ENCODE results near the gene C5orf46. TPM values are rescaled to one million over a fixed set of nuclear protein-coding genes. Genes with fewer than 3 reads are reported as not detected.
"Not testable (repeated sequence)": the region's sequence is repeated elsewhere in the genome, so short reads cannot be mapped to it uniquely, and the experiment has no call there.

C5orf46 gene
- not detected for polyA plus RNA-seq (ENCODE audit: insufficient read length in 3 of 3)
- long read RNA-seq, donor 1, result 0 reads
- long read RNA-seq, donor 2, result 0 reads
- long read RNA-seq, donor 3, result 0 reads
- long read RNA-seq, donor 4, result 0 reads
- long read RNA-seq, donor 5, result 0 reads
- long read RNA-seq, donor 6, result 0 reads
- long read RNA-seq, donor 7, result 0 reads
- long read RNA-seq, donor 8, result 0 reads
- long read RNA-seq, donor 9, result 0 reads
- long read RNA-seq, donor 10, result 0 reads
- long read RNA-seq, donor 11, result 0 reads
- long read RNA-seq, donor 12, result 0 reads
- long read RNA-seq, donor 13, result 0 reads
- long read RNA-seq, donor 14, result 0 reads
- long read RNA-seq, donor 15, result 0 reads
- long read RNA-seq, donor 16, result 0 reads

DNA sequence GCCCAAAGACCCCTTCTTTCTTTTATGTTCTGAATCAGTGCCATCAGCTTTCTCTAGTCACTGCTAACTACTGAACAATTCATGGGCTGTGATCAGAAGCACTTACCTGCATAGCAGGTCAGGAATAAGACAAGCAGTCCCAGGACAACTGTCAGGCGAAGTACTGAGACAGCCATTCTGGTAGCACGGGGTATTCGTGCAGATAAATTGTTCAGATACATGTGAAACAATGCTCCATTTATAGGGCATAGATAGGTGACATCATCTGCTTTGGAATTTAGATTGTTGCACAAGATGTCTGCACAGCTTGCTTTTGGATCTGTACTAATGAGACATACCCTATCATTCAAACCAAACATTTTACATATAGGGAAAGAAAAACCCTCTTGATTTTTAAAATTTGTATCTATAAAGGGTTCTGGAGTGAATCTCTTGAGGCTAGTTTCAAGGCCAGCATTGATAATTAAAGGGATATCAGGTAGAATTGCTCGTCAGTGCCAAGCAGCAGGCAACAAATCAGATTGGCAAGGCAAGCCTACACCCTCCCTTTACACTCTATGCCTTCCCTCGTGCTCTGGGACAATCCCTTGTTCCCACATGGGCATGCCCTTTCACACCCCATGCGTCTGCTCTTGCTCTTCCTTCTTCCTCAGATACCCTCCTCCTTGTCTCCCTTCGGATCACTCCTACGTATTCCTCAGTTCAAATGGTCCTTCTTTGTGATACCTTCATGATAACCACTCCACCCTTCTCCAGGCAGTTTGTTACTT lies at the start of gene C5orf46:
TSS of gene C5orf46 (minus strand) at position 213 of the 770 bp plus-strand sequence. CDS start at position 176, 37 bp downstream.
- DNase-seq, result no peak

- DNase-seq, result no peak
Measured at GRCh38 chr5:147954971-147955370, 48.6 kb upstream of the C5orf46 start.

DNA sequence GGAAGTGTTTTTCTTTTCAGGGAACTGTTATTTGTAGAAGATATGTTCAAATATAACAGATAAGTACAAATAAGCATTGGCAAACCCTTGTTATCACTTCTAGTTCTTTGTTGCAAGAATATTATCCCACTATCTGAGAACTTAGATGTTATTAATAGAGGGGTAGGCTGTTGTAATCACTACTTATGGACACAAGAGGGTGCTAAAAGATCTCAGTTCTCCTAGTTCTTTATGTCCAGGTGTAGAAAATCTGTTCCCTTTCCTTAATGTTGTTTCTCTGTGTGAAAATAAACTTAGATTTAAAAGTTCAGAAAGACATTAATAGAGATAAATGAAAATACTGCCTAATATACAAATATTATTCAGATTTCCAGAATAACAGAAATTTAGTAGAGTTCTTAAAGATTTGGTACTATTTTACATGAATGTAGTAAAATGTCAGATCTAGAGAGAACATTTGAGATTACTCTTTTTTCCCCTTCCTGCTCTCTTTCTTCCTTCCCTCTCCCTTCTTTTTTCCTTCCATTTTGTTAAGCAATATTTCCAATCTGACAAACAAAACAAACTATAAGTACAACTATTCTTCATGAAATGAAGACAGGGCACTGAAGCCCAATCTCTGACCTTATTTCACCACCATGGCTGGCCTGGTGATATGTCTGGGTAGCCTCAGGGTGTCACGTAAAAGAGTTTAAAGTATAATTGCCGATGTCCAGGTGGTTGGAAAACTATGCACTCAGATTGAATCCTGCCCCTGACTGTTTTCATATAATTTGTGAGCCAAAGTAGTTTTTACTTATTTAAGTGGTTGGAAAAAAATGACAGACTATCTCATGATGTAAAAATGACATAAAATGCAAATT lies 43.6 kb upstream of the C5orf46 start:
- DNase-seq, result peak; percentile 22

DNA sequence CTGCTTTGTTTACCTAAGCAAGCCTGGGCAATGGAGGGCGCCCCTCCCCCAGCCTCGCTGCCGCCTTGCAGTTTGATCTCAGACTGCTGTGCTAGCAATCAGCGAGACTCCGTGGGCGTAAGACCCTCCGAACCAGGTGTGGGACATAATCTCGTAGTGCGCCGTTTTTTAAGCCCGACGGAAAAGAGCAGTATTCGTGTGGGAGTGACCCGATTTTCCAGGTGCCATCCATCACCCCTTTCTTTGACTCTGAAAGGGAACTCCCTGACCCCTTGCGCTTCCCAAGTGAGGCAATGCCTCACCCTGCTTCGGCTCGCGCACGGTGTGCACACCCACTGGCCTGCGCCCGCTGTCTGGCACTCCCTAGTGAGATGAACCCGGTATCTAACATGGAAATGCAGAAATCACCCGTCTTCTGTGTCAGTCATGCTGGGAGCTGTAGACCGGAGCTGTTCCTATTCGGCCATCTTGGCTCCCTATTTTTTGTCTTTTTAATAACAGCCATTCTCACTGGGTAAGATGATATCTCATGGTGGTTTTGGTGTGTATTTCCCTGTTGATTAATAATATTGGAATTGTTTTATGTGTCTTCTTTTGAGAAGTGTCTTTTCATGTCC lies 40.4 kb upstream of the C5orf46 start:
- not testable (repeated sequence) for DNase-seq

DNA sequence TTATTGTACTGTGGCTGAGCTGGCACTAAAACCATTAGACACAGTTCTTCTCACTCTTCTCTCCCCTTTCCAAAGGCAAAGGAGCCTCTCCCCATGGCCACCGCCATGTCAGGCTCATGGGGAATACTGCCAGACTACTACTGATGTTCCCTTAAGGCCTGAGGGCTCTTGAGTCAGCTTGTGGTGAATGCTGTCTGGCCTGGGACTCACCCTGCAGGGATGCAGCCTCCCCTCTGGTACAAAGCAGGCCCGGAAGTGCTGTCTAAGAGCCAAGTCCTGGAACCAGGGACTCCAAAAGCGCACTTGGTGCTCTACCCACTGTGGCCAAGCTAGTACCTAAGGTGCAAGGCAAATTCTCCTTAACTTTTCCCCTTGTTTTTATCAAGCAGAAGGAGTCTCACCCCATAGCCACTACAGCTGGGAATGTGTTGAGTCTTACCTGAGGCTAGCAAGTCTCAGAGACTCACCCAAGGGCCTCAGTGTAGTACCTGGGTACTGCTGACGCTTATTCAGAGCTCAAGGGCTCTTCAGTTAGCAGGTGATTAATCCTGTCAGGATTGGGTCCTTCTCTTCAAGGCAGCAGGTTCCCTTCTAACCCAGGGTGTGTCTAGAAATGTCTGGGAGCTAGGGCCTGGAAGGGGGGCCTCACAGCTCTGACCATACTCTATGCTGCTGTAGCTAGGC lies 33.2 kb upstream of the C5orf46 start:
- DNase-seq, result no peak

DNA sequence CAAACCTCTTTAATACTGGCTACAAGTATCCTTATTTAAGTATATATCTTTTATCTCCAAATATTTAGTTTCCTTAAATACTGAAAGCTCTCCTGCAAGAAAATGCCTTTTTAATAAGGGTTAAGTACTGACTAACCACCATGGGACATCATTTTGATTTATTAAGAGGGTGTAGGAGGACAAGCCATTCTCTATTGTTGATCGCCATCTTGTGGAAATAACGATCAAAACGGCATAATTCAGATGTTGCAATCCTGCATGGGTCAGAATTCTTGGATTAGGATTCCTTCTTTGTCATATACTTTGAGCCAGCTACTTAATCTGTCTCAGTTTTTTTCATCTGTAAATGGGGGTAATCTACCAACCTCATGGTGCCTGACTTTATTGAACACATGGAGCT lies 28.7 kb upstream of the C5orf46 start:
- DNase-seq, result no peak

- no peak for DNase-seq
Measured at GRCh38 chr5:147930769-147931168, 24.4 kb upstream of the C5orf46 start.

DNA sequence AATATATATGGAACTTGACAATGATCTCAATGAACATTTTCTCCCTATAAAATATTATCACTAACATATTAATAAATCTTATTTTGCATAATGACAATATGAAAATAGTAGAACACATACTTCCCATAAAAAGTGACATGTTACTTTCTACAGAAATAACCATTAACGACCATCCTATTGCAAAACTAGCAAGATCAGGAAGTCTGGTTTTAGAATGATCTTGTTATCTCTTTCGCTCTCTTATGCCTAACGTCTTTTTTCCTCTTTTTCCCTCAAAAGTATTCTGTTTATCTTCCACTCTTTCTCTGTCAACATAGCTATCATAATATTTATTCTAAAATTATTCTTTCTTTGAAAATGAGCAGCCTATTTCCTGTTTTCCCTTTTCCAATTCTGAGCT lies 21.6 kb upstream of the C5orf46 start:
- no peak for DNase-seq

- DNase-seq, result no peak
Measured at GRCh38 chr5:147925020-147925419, 18.7 kb upstream of the C5orf46 start.

GRCh38 chr5:147921136-147921535 lies 14.8 kb upstream of the C5orf46 start:
- DNase-seq, result no peak

DNA sequence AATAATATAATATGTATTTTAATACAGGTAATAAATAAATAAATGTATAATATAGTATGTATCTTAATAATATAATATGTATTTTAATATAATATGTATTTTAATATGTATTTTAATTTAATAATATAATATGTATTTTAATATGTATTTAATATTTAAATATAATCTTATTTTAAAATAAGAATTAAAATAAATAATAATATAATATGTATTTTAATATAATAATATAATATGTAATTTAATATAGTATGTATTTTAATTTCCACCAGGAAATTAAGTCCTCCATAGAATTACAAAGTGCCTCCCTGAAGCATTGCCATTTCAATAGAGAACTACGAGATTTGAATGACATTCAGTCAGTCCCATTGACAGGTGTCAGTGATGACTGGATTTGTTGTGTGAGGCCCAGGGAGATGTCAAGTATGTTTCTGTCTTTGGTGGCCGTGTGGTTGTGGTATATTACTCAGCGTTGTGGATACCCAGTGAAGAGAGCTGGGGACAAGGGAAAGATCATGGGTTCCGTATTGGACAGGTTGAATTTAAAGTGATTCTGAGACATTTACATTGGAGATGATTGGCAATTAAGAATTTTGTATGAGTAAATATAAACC lies 14.2 kb upstream of the C5orf46 start:
- no peak for DNase-seq

GRCh38 chr5:147918899-147919298 lies 12.6 kb upstream of the C5orf46 start:
- DNase-seq, result no peak

DNA sequence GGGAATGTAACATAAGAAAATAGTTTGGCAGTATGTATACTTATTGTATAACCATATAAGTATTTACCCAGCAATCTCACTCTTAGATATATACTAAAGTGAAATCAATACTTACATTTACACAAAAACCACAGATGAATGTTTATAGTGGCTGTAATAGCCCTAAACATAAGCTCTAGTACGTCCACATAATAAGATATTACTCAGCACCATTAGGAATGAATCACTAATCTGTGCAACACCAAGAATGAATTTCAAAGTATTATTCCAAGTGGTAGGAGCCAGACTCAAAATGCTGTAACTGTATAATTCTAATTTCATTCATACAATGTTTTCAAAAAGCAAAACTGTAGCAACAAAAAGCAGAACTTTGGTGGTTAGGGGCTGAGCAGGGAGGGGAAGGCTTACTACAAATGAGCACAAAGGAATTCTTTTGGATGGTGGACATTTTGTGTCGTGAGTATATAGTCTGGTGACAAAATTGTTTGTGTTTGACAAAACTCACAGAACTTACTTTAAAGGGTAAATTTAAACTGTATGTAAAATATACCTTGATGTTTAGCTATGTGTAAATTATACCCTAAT lies 11.9 kb upstream of the C5orf46 start:
- no peak for DNase-seq

DNA sequence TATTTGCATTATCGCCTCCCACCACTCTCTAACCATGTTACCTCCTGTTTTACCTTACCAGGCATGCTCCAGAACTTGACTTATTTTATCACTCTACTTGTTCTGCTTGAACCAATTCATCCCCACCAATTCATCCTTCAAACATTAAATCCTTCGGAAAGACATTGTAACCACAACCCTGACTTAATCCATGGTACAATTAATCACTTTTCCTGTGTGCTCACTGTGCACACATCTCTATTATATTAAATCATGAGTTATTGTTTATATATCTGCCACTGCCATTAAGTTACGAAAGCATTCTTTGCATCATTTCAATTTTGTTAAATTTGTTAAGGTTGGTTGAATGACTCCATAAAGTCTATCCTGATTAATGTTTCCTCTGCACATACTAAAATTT lies 7.4 kb upstream of the C5orf46 start:
- no peak for DNase-seq

DNA sequence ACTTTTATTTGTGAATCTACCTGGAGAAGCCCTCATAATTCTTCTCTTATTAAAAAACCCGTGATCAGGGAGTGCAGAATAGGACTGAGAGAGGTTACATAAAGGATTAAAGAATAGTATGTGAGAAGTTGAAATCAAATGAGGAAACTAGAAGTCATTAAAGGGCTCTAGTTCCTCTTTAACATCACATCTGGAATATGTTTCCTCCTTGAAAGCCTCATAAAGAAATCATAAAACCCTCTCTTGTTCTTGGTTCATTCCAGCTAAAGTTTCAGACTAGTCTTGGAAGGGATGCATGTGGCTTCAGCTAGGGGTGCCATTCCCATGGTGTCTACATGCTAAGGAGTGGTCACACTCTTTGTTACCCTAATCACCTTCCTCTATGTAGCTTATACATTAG lies 5.7 kb upstream of the C5orf46 start:
- DNase-seq, result no peak

GRCh38 chr5:147911427-147911826 lies 5.1 kb upstream of the C5orf46 start:
- no peak for DNase-seq

DNA sequence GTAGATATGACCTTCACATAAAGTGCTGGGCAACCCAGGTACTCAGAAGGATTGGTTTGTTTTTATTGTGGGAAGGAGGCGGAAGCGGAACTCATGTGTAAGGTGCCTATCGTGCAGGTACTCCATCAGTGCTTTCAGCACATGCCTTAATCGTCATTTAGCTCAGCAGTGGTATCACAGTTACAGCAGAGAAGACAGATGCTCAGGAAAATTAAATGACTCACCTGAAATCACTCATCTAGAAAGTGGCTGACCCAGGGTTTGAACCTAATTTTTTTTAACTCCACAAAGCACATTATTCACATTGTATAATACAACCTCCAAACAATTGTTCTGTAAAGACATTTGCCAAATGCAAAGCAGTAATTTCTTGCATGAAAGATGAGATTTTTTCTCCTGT lies 2.2 kb downstream of the C5orf46 start:
- DNase-seq, result no peak

DNA sequence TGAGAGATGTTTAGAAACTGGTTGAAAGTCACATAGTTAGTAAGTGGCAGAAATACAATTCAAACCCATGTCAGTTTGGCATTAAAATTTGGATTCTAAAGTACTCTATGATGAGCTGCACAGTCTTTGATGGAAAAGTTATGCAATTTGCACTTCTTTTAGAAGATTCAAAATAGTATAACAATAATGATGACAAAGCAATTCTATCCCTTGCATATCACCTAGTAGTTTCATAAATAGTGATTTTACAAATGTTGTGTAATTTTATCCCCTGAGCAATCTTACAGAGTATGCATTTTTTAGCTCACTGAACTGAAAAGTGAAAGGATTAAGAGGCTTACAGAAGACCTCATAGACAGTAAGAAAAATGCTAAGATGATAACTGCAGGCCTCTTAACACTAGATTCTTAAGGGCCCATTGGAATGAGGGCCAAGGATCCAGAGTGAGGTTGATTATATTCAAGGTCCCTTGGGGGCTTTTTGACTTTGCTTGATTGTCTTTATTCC lies 3.7 kb downstream of the C5orf46 start:
- DNase-seq, result no peak

GRCh38 chr5:147901599-147902039 lies 4.7 kb downstream of the C5orf46 start:
- DNase-seq, result no peak

DNA sequence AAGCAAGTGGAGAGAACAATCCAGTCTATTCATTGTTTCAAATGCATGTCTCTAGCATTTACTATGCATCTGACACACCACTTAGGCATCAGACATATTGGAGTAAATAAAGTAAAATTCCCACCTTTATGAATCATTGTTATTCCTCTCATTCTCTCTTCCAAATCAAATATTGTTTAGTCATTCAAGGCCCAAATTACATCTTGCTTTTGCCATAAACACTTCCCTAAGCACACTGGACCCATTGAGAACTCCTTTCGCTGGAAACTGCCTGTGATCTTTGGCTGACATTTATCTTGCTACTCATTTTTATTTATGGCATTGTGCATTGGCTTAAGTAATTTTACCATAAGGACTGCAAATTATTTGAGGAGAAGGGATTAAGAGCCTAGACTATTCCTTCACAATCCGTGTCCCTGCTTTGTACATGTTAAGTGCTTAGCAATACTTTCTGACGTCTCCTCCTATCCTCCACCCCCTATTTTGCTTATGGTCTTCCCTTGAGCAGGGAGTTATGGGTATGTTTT lies 7.4 kb downstream of the C5orf46 start:
- DNase-seq, result no peak
